Nephron (organoid): ENCODE results near the gene NCAPD3.

Experiments used
- H3K27ac Mint-ChIP-seq, 3 experiments: 2 replicates each; pipeline ENCODE4 v1.8.0; 2020; ENCODE audit warnings: mixed read lengths in 3 of 3, mild to moderate bottlenecking in 2 of 3, moderate library complexity in 1 of 3
- H3K27me3 Mint-ChIP-seq: 2 replicates; pipeline ENCODE4 v1.8.0; 2021; ENCODE audit warnings: low read depth, mild to moderate bottlenecking, moderate library complexity, mixed read lengths
- H3K36me3 Mint-ChIP-seq: 2 replicates; pipeline ENCODE4 v1.8.0; 2020; ENCODE audit warnings: low read depth, mixed read lengths
- H3K4me1 Mint-ChIP-seq: 2 replicates; pipeline ENCODE4 v1.8.0; 2020; ENCODE audit warnings: mixed read lengths
- H3K4me3 Mint-ChIP-seq, 3 experiments: 2 replicates each; pipeline ENCODE4 v1.8.0; 2020; ENCODE audit warnings: mild to moderate bottlenecking in 3 of 3, mixed read lengths in 3 of 3, moderate library complexity in 2 of 3
- H3K9me3 Mint-ChIP-seq: 2 replicates; pipeline ENCODE4 v1.8.0; 2020; ENCODE audit warnings: mixed read lengths
- TF ChIP-seq, protein P1 (sequence below), 3 experiments: fragments of 200-600 bp; sonication (generic); IDR thresholded peaks; one replicate each; pipeline ENCODE4 v1.5.0; 2021; ENCODE audit warnings: antibody characterized with exemption in 3 of 3; ENCODE audit not compliant: unreplicated experiment in 3 of 3

Gene NCAPD3

DNA sequence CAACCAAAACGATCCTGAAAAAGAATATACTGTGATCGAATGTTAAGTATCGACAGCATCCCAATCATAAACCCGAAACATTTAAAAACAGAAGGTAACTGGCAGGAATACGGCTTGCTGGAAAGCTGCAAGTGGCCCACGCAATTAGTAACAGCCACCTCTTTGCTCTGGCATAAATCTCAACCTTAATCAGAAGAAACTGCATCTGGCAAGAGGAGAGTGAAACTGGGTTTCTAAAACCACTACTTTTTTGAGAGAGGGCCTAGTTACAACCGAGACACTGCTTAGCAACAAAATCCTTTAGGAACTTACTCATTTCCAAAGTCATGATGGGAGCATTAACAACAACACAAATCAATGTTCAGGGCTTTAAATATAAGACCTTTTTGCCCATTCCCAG lies 7.9 kb downstream of the NCAPD3 start:
- TF ChIP-seq, protein P1, sequence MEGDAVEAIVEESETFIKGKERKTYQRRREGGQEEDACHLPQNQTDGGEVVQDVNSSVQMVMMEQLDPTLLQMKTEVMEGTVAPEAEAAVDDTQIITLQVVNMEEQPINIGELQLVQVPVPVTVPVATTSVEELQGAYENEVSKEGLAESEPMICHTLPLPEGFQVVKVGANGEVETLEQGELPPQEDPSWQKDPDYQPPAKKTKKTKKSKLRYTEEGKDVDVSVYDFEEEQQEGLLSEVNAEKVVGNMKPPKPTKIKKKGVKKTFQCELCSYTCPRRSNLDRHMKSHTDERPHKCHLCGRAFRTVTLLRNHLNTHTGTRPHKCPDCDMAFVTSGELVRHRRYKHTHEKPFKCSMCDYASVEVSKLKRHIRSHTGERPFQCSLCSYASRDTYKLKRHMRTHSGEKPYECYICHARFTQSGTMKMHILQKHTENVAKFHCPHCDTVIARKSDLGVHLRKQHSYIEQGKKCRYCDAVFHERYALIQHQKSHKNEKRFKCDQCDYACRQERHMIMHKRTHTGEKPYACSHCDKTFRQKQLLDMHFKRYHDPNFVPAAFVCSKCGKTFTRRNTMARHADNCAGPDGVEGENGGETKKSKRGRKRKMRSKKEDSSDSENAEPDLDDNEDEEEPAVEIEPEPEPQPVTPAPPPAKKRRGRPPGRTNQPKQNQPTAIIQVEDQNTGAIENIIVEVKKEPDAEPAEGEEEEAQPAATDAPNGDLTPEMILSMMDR (IDR thresholded peaks at IDR 0.05; ENCODE audit: unreplicated experiment in 3 of 3), result no peak
- no peak overlapping the region for H3K27ac Mint-ChIP-seq
- H3K4me3 Mint-ChIP-seq, result no peak overlapping the region
- peaks cover 50% of the 10 kb centered on the region for H3K36me3 Mint-ChIP-seq
- no peaks in the 10 kb centered on the region for H3K9me3 Mint-ChIP-seq
- H3K4me1 Mint-ChIP-seq, result no peaks in the 10 kb centered on the region
- no peaks in the 10 kb centered on the region for H3K27me3 Mint-ChIP-seq

DNA sequence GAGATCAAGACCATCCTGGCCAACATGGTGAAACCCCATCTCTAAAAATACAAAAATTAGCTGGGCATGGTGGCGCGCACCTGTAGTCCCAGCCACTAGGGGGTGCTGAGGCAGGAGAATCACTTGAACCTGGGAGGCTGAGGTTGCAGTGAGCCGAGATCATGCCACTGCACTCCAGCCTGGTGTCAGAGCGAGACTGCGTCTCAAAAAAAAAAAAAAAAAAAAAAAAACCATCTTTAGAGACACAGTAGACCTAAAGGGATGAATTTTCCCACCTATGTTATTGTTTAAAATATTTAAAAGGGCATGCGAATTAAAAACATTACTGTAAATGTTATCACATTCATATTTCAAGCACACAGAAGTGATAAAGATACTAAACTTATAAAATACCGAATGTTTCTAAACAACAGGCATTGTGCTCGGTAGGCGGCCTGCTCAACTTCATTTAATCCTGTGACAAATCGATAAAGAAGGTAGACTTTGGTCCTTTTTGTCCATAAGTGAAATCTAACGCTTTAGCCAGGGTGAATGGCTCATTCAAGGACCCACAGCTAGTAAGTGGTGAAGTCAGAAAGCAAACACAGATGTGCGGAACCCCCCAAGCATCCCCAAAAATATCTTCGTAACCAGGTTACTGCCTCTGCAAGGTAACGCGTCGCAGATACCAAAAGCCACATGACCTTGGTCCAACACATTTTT lies 16.1 kb downstream of the NCAPD3 start:
- TF ChIP-seq, protein P1 (IDR thresholded peaks at IDR 0.05; ENCODE audit: unreplicated experiment in 3 of 3), result peak; percentile 57 to 71 (median 67)
- H3K27ac Mint-ChIP-seq, result no peak overlapping the region
- peaks cover 68% of the 10 kb centered on the region for H3K36me3 Mint-ChIP-seq
- H3K27me3 Mint-ChIP-seq, result no peaks in the 10 kb centered on the region
- H3K9me3 Mint-ChIP-seq, result no peaks in the 10 kb centered on the region
- H3K4me3 Mint-ChIP-seq, result no peak overlapping the region
- no peaks in the 10 kb centered on the region for H3K4me1 Mint-ChIP-seq

DNA sequence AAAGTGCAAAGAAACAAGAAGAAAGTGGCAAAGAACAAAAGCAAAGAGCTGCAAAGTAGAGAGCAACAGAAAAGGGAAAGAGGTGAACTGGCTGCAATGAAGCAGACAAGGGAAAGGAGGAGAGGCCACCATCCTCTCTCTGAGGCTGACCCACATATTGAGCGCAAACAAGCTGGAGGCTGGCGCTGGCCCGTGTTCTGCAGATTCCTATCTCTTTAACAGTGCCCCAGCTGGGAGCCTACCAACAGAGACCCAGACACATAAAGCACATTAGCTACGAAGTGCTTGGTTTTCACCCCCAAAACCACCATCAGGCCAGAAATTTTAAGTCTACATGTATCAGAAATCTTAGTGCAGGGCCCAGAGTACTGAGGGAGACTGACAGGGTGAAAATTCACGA lies 17.6 kb downstream of the NCAPD3 start:
- Mint-ChIP-seq H3K27me3 (no peaks in the 10 kb centered on the region), H3K9me3 (no peaks in the 10 kb centered on the region), H3K36me3 (peaks cover 70% of the 10 kb centered on the region), H3K4me3 (no peak overlapping the region), H3K27ac (no peak overlapping the region), H3K4me1 (no peaks in the 10 kb centered on the region)
- TF ChIP-seq, protein P1 (IDR thresholded peaks at IDR 0.05; ENCODE audit: unreplicated experiment in 3 of 3), result no peak

DNA sequence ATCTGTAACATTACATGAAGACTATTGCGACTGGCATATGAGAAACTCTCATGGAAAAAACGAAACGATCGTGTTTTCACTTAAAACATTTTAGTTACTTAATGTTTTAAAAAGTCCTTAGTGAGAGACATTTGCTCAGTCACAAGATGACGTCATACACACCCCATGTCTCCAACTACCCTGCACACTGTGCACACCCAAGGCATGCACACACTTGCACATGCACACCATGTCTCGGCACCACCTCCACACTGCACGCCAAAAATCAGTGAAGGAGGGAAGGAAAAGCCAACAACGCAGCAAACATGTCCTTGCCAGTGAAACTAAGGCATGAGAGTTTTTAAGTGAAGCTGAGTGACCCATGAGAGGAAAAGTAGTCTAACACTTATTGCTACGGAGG lies 18.0 kb downstream of the NCAPD3 start:
- Mint-ChIP-seq H3K4me3 (no peak overlapping the region), H3K27me3 (no peaks in the 10 kb centered on the region), H3K36me3 (peaks cover 70% of the 10 kb centered on the region), H3K27ac (no peak overlapping the region), H3K9me3 (no peaks in the 10 kb centered on the region), H3K4me1 (no peaks in the 10 kb centered on the region)
- TF ChIP-seq, protein P1 (IDR thresholded peaks at IDR 0.05; ENCODE audit: unreplicated experiment in 3 of 3), result no peak

DNA sequence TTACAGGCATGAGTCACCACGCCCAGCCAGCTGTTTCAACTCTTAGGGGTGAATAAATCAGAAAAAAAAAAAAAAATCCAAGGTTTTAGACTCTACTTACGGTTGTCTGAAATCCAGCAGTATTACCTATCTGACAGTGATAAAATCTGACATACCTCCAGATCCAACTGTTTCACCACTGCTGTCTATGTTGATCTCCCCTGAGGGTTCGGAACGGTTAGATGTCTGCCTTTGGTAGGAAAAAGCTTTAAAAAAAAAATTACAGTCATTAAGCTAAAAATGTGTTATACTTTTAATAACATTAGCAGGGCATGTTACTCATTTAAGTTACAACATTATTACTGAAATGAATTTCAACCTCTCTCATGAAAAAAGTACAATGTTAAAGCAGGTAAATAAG lies 21.1 kb downstream of the NCAPD3 start:
- TF ChIP-seq, protein P1 (IDR thresholded peaks at IDR 0.05; ENCODE audit: unreplicated experiment in 3 of 3), result no peak
- Mint-ChIP-seq H3K9me3 (no peaks in the 10 kb centered on the region), H3K27me3 (no peaks in the 10 kb centered on the region), H3K4me1 (no peaks in the 10 kb centered on the region), H3K36me3 (peaks cover 76% of the 10 kb centered on the region), H3K4me3 (no peak overlapping the region), H3K27ac (no peak overlapping the region)

DNA sequence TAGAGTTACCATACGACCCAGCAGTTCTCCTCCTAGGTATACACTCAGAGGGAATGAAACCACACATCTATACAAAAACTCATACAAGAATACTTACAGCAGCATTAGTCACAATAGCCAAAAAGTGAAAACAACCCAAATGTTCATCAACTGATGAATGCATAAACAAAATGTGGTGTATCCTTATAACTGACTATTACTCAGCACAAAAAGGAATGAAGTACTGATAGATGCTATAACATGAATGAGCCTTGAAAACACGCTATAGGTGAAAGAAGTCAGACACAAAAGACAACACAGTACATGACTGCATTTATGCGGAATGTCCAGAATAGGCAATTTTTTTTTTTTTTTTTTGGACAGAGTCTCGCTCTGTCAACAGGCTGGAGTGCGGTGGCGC lies 23.1 kb downstream of the NCAPD3 start:
- peaks cover 79% of the 10 kb centered on the region for H3K36me3 Mint-ChIP-seq
- TF ChIP-seq, protein P1 (IDR thresholded peaks at IDR 0.05; ENCODE audit: unreplicated experiment in 3 of 3), result no peak
- H3K9me3 Mint-ChIP-seq, result no peaks in the 10 kb centered on the region
- H3K27me3 Mint-ChIP-seq, result no peaks in the 10 kb centered on the region
- H3K27ac Mint-ChIP-seq, result no peak overlapping the region
- no peaks in the 10 kb centered on the region for H3K4me1 Mint-ChIP-seq
- H3K4me3 Mint-ChIP-seq, result no peak overlapping the region
